ENCODE data around the gene SLC25A28. TPM values are rescaled to one million over a fixed set of nuclear protein-coding genes. Genes with fewer than 3 reads are reported as not detected.

The SLC25A28 gene
- total RNA-seq, 1 experiment from 2014 or later = 36.7 TPM

DNA sequence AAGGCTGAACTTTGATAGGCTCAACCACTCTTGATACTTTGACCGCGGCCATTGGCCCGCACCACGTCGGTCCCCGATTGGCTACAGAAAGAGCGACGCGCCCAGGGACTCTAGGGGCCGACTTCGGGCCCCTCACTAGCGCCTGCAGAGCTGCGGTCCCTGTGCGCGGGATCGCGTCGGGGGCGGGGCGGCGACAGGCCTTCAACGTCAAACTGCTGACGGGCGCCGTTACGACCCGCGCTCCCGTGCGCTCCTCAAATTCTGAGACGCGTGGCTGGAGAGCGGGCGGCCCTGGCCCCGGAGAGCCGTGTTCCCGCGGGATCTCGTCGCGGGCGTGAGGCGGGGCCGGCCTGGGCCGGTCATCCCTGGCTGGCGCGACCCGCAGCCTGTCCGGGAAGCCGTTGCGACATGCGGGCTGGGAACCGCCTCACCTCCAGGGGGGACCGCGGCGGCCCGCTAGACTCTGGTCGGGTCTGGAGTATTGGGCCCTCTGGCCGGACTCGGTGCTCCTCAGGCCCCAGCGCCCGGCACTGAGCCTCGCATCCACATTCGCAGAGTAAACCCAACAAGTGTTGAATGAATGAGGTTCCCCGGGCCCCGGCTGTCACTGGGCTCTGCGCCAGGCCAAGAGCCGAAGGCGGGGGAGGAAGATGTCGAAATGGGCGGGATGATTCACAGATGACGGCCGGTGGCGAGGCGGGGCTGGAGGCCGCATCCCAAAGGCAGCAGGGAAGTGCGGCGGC, 643 bp upstream of the SLC25A28 start:
- Mint-ChIP-seq H3K27ac (ENCODE audit: unreplicated experiment) (peak overlapping the region; percentile 98), H3K4me3 (ENCODE audit: unreplicated experiment) (peak overlapping the region; percentile 68), H3K4me1 (ENCODE audit: low read depth, unreplicated experiment) (peaks cover 41% of the 10 kb centered on the region), H3K36me3 (ENCODE audit: insufficient read depth, unreplicated experiment) (peaks cover 14% of the 10 kb centered on the region), H3K9me3 (ENCODE audit: unreplicated experiment) (peaks cover 10% of the 10 kb centered on the region), H3K27me3 (ENCODE audit: insufficient read depth, unreplicated experiment) (no peaks in the 10 kb centered on the region)
- Histone ChIP-seq H3K4me1 (peaks cover 8% of the 10 kb centered on the region), H3K4me3 (ENCODE audit: low read depth, low read length) (peak overlapping the region; percentile 71), H3K9me3 (no peaks in the 10 kb centered on the region), H3K36me3 (ENCODE audit: control insufficient read depth, insufficient read depth, low read length) (no peaks in the 10 kb centered on the region), H3K27me3 (replicated peaks; ENCODE audit: control insufficient read depth, insufficient read depth, low read length) (no peaks in the 10 kb centered on the region)
- TF ChIP-seq, protein P1, sequence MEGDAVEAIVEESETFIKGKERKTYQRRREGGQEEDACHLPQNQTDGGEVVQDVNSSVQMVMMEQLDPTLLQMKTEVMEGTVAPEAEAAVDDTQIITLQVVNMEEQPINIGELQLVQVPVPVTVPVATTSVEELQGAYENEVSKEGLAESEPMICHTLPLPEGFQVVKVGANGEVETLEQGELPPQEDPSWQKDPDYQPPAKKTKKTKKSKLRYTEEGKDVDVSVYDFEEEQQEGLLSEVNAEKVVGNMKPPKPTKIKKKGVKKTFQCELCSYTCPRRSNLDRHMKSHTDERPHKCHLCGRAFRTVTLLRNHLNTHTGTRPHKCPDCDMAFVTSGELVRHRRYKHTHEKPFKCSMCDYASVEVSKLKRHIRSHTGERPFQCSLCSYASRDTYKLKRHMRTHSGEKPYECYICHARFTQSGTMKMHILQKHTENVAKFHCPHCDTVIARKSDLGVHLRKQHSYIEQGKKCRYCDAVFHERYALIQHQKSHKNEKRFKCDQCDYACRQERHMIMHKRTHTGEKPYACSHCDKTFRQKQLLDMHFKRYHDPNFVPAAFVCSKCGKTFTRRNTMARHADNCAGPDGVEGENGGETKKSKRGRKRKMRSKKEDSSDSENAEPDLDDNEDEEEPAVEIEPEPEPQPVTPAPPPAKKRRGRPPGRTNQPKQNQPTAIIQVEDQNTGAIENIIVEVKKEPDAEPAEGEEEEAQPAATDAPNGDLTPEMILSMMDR (IDR thresholded peaks at IDR 0.05; ENCODE audit: insufficient read depth in 1 of 2, low read depth in 1 of 2, low read length in 1 of 2, severe bottlenecking in 1 of 2, unreplicated experiment in 1 of 2) = peak in 1 of 2 experiments; percentile 14
- peak; percentile 91 to 97 for DNase-seq
- no TSS peak for BruUV-seq (replicated peaks)
- intact Hi-C loops (cut with micrococcal nuclease; ENCODE audit: unreplicated experiment) = loop anchor here (1.0 to 2.0 kb wide), 5 partner anchors 26 to 190 kb away; partner anchors contain the start of genes ABCC2, COX15, CUTC and ENTPD7
- POLR2A ChIA-PET = interaction anchor here (0.5 to 2.5 kb wide), 16 partner anchors 17 to 1882 kb away, joined by 3 to 27 read pairs (median 4); partner anchors contain the start of genes COX15, CUTC, ENTPD7 and GOT1
- CTCF ChIA-PET = interaction anchor here (0.6 to 2.4 kb wide), 11 partner anchors 9 to 185 kb away, joined by 3 to 9 read pairs (median 5); partner anchors contain the start of genes CUTC and ENTPD7

DNA sequence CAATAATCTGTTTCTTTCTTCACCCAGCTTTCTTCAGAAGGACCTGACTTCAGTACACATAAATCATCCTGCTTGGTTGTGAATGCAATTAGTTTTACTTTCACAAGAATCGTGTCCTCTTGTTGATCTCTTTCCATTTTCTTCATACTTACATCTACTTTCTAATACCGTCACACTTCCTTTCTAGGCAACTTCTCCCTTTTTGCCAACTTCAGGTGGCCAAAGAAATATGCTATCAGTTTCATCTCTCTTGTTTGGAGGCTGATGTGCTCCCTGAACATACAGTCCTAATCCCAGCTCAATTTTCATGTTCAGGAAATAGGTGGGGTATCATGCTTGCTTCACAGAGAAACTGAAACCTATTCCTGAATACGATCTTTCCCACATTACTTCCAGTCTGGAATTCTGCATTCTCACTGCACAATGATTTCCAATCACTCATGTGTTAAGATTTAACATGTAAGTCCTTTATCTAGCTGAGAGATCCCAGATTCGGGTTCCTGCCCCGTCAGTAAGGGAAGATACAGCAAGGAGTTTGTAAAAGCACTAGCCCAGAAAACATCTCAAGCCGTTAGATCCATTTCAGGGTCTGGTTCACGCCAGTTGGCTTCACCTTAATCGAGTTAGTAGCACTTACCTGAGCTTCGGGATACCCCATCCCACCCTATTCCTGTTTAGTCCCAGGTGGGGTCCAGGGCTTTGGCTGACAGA, 994 bp downstream of the SLC25A28 start:
- intact Hi-C loops (cut with micrococcal nuclease; ENCODE audit: unreplicated experiment) = no loop called here
- CTCF ChIA-PET = no interaction called here
- Mint-ChIP-seq H3K27me3 (ENCODE audit: insufficient read depth, unreplicated experiment) (no peaks in the 10 kb centered on the region), H3K4me3 (ENCODE audit: unreplicated experiment) (peak overlapping the region; percentile 68), H3K4me1 (ENCODE audit: low read depth, unreplicated experiment) (peaks cover 40% of the 10 kb centered on the region), H3K27ac (ENCODE audit: unreplicated experiment) (peak overlapping the region; percentile 2), H3K36me3 (ENCODE audit: insufficient read depth, unreplicated experiment) (peaks cover 14% of the 10 kb centered on the region), H3K9me3 (ENCODE audit: unreplicated experiment) (peaks cover 8% of the 10 kb centered on the region)
- TF ChIP-seq, protein P1 (IDR thresholded peaks at IDR 0.05; ENCODE audit: insufficient read depth in 1 of 2, low read depth in 1 of 2, low read length in 1 of 2, severe bottlenecking in 1 of 2, unreplicated experiment in 1 of 2) = no peak
- H3K9me3 ChIP-seq = no peaks in the 10 kb centered on the region
- peaks cover 8% of the 10 kb centered on the region for H3K4me1 ChIP-seq
- peak overlapping the region; percentile 87 for H3K4me3 ChIP-seq (ENCODE audit: low read depth, low read length)
- no peaks in the 10 kb centered on the region for H3K27me3 ChIP-seq (replicated peaks; ENCODE audit: control insufficient read depth, insufficient read depth, low read length)
- no peak for DNase-seq
- BruUV-seq (replicated peaks) = no TSS peak
- H3K36me3 ChIP-seq (ENCODE audit: control insufficient read depth, insufficient read depth, low read length) = no peaks in the 10 kb centered on the region
- POLR2A ChIA-PET = interaction anchor here (0.5 to 1.4 kb wide), 4 partner anchors 40 to 189 kb away, joined by 3 to 12 read pairs (median 4); partner anchors contain the start of genes COX15, CUTC, ENTPD7 and GOT1

DNA sequence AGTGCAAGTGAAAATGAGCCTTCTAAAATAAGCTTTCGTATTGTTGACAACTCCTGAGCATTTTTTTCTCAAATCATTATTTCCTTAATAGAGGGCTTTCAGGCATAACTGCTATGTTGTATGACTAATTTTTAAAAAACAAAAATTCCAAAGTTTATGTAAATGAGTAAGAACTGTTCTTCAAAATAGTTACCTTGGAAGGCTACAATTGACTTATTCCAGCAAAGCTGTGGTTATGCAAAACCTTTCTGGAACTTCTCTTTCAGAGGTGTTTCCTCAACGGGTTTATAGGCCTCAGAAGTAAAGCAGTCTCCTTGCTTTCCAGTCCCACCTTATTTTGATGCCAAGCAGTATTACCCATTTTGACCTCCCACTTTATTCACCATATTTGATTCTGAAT, 2.5 kb downstream of the SLC25A28 start:
- Histone ChIP-seq H3K36me3 (ENCODE audit: control insufficient read depth, insufficient read depth, low read length) (no peaks in the 10 kb centered on the region), H3K4me3 (ENCODE audit: low read depth, low read length) (no peak overlapping the region), H3K27me3 (replicated peaks; ENCODE audit: control insufficient read depth, insufficient read depth, low read length) (no peaks in the 10 kb centered on the region), H3K9me3 (no peaks in the 10 kb centered on the region), H3K4me1 (peaks cover 6% of the 10 kb centered on the region)
- POLR2A ChIA-PET = interaction anchor here (1.4 kb wide), 1 partner anchor 41 kb away, joined by 3 read pairs; no protein-coding TSS in a partner anchor
- Mint-ChIP-seq H3K27ac (ENCODE audit: unreplicated experiment) (no peak overlapping the region), H3K4me3 (ENCODE audit: unreplicated experiment) (no peak overlapping the region), H3K9me3 (ENCODE audit: unreplicated experiment) (no peaks in the 10 kb centered on the region), H3K27me3 (ENCODE audit: insufficient read depth, unreplicated experiment) (no peaks in the 10 kb centered on the region), H3K36me3 (ENCODE audit: insufficient read depth, unreplicated experiment) (peaks cover 14% of the 10 kb centered on the region), H3K4me1 (ENCODE audit: low read depth, unreplicated experiment) (peaks cover 24% of the 10 kb centered on the region)
- TF ChIP-seq, protein P1 (IDR thresholded peaks at IDR 0.05; ENCODE audit: insufficient read depth in 1 of 2, low read depth in 1 of 2, low read length in 1 of 2, severe bottlenecking in 1 of 2, unreplicated experiment in 1 of 2) = no peak
- CTCF ChIA-PET = no interaction called here
- intact Hi-C loops (cut with micrococcal nuclease; ENCODE audit: unreplicated experiment) = no loop called here
- BruUV-seq (replicated peaks) = no TSS peak
- DNase-seq = no peak
